Activated CD8-positive, alpha-beta T cell treated with anti-CD3 and anti-CD28 coated beads for 36 hours (primary cell): ENCODE data around the gene GYS2. TPM values are rescaled to one million over a fixed set of nuclear protein-coding genes. Genes with fewer than 3 reads are reported as not detected.

Experiments
- ATAC-seq: fragments of 200-7000 bp; cut with Tn5 transposase; one replicate; pipeline ENCODE4 v1.10.0; 2021; ENCODE audit warnings: mild to moderate bottlenecking, moderate library complexity
- CTCF ChIA-PET: fragments of 350-600 bp; sonication (Branson Sonifier 250); formaldehyde crosslinking; loops from one replicate; lab custom pipeline; 2021; ENCODE audit warnings: antibody characterized with exemption; lab: Charles Lee
- POLR2A ChIA-PET: fragments of 350-600 bp; sonication (Branson Sonifier 250); formaldehyde crosslinking; loops from one replicate; lab custom pipeline; 2021; ENCODE audit warnings: antibody characterized with exemption; lab: Charles Lee
- DNase-seq: peaks from one replicate; pipeline ENCODE4 v3.0.0-alpha.2; 2020
- H3K27ac Mint-ChIP-seq: one replicate; pipeline ENCODE4 v1.8.0; 2021; ENCODE audit warnings: mild to moderate bottlenecking, mixed read lengths
- H3K27me3 Mint-ChIP-seq: one replicate; pipeline ENCODE4 v1.8.0; 2021; ENCODE audit warnings: mixed read lengths
- H3K36me3 Mint-ChIP-seq: one replicate; pipeline ENCODE4 v1.8.0; 2021; ENCODE audit warnings: low read depth, mixed read lengths
- H3K4me1 Mint-ChIP-seq: one replicate; pipeline ENCODE4 v1.8.0; 2021; ENCODE audit warnings: low read depth, mixed read lengths
- H3K4me3 Mint-ChIP-seq: one replicate; pipeline ENCODE4 v1.8.0; 2021; ENCODE audit warnings: mild to moderate bottlenecking, moderate library complexity, mixed read lengths
- H3K9me3 Mint-ChIP-seq: one replicate; pipeline ENCODE4 v1.8.0; 2021; ENCODE audit warnings: mixed read lengths
- intact Hi-C: fragments of 100-400 bp; cut with micrococcal nuclease; formaldehyde crosslinking; loops from one replicate; pipeline ENCODE4 v1.10.0; 2022
- total RNA-seq, 2 experiments: library from RNA; stranded (reverse); gene quantifications; one replicate each; pipeline ENCODE4 v1.2.3, GENCODE V29; 2021
- TF ChIP-seq, protein P1 (sequence below): fragments of 200-600 bp; IDR thresholded peaks from one replicate; pipeline ENCODE4 v1.8.0; 2022; ENCODE audit warnings: antibody characterized with exemption, mild to moderate bottlenecking

The GYS2 gene
- total RNA-seq, 2 experiments from 2014 or later, result not detected

DNA sequence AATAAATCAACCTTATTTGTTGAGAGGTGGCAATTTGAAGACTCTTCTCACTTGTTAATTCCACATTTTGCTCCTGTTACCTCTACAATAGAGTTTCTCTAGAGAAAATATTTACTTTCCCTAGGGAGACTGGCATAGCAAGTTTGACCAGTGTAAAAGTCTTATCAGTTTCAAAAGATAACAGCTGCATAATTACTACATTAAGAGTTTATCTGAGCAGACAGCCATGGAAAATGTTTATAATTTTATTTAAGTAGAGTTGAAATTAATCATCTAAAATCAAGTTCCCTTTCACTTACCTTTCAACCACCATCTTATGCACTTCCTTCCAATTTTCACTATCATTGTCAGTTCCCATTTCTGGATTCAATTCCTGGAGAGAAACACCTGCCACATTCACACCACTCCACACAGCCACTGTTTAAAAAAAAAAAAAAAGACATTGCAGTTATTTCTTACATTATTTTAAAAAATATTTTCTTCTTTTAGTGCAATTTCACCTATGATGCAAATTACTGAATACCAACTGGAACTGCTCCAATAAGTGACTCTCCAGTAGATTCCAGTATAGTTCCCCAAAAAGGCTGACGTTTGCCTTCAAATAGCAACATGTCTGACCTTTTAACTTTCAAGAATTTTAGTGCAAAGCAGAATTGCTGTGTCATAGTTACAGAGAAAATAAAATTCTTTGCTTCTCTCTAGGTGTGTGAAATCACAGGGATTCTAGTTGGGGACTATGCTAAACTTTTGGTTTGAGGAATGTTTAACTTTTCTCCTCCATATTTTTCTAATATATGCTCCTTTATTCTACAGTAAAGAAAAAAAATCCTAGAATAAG is 33.6 kb upstream of the GYS2 start:
- DNase-seq (no peak), ATAC-seq (no peak)
- no peaks in the 10 kb centered on the region for H3K27me3 Mint-ChIP-seq
- TF ChIP-seq, protein P1, sequence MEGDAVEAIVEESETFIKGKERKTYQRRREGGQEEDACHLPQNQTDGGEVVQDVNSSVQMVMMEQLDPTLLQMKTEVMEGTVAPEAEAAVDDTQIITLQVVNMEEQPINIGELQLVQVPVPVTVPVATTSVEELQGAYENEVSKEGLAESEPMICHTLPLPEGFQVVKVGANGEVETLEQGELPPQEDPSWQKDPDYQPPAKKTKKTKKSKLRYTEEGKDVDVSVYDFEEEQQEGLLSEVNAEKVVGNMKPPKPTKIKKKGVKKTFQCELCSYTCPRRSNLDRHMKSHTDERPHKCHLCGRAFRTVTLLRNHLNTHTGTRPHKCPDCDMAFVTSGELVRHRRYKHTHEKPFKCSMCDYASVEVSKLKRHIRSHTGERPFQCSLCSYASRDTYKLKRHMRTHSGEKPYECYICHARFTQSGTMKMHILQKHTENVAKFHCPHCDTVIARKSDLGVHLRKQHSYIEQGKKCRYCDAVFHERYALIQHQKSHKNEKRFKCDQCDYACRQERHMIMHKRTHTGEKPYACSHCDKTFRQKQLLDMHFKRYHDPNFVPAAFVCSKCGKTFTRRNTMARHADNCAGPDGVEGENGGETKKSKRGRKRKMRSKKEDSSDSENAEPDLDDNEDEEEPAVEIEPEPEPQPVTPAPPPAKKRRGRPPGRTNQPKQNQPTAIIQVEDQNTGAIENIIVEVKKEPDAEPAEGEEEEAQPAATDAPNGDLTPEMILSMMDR, result no peak
- H3K36me3 Mint-ChIP-seq, result peaks cover 80% of the 10 kb centered on the region
- intact Hi-C loops, result no loop called here
- no peaks in the 10 kb centered on the region for H3K9me3 Mint-ChIP-seq
- peak overlapping the region; percentile 73 for H3K27ac Mint-ChIP-seq
- ChIA-PET POLR2A (interaction anchor here (2.1 kb wide), 1 partner anchor 11 kb away, joined by 13 read pairs; no protein-coding TSS in a partner anchor), CTCF (no interaction called here)
- no peak overlapping the region for H3K4me3 Mint-ChIP-seq
- peaks cover 50% of the 10 kb centered on the region for H3K4me1 Mint-ChIP-seq

GRCh38 chr12:21634245-21634644 is 29.6 kb upstream of the GYS2 start:
- intact Hi-C loops, result no loop called here

GRCh38 chr12:21631367-21631766 is 26.7 kb upstream of the GYS2 start:
- POLR2A ChIA-PET, result no interaction called here
- H3K4me3 Mint-ChIP-seq, result no peak overlapping the region

More at GRCh38 chr12:21634245-21634644, 29.6 kb upstream of the GYS2 start:
- Mint-ChIP-seq H3K9me3 (no peaks in the 10 kb centered on the region), H3K4me1 (peaks cover 19% of the 10 kb centered on the region), H3K4me3 (no peak overlapping the region), H3K27me3 (no peaks in the 10 kb centered on the region), H3K36me3 (peaks cover 63% of the 10 kb centered on the region), H3K27ac (no peak overlapping the region)
- no peak for DNase-seq
- TF ChIP-seq, protein P1, result no peak
- no peak for ATAC-seq
- ChIA-PET CTCF (interaction anchor here (0.6 to 1.0 kb wide), 3 partner anchors 25 to 442 kb away, joined by 3 to 4 read pairs (median 3); no protein-coding TSS in a partner anchor), POLR2A (no interaction called here)

GRCh38 chr12:21627924-21628323 is 23.3 kb upstream of the GYS2 start:
- Mint-ChIP-seq H3K27ac (no peak overlapping the region), H3K4me3 (no peak overlapping the region), H3K9me3 (peaks cover 9% of the 10 kb centered on the region), H3K4me1 (no peaks in the 10 kb centered on the region), H3K27me3 (no peaks in the 10 kb centered on the region), H3K36me3 (peaks cover 33% of the 10 kb centered on the region)
- CTCF ChIA-PET, result no interaction called here
- TF ChIP-seq, protein P1, result no peak
- POLR2A ChIA-PET, result interaction anchor here (0.9 kb wide), 1 partner anchor 92 kb away, joined by 3 read pairs; no protein-coding TSS in a partner anchor
- DNase-seq (no peak), ATAC-seq (no peak)
- intact Hi-C loops, result no loop called here

More at GRCh38 chr12:21631367-21631766, 26.7 kb upstream of the GYS2 start:
- no peak for DNase-seq
- no peak for ATAC-seq
- CTCF ChIA-PET, result interaction anchor here (1.5 to 2.4 kb wide), 2 partner anchors 11 to 20 kb away, joined by 3 to 5 read pairs; no protein-coding TSS in a partner anchor
- Mint-ChIP-seq H3K27me3 (no peaks in the 10 kb centered on the region), H3K36me3 (peaks cover 48% of the 10 kb centered on the region), H3K9me3 (no peaks in the 10 kb centered on the region), H3K4me1 (peaks cover 3% of the 10 kb centered on the region), H3K27ac (no peak overlapping the region)
- TF ChIP-seq, protein P1, result no peak
- intact Hi-C loops, result no loop called here

DNA sequence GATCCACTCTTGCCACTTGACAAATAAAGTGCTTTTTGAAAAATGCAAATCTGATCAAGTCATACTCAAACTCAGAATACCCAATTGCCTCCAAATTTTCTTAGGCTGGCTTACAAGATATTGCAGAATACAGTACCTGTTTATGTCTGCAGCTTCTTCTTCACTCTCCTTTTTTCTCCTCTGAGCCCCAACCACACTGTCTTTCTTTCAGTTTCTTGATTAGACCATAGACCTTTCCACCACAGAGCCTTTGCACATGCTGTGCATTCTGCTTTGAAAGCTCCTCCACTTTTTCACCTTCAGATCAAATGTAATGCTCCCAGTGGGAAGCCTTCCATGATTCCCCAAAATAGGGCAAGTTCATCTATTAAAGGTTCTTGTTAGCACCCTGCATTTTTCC is 13.9 kb upstream of the GYS2 start:
- peaks cover 12% of the 10 kb centered on the region for H3K36me3 Mint-ChIP-seq
- ChIA-PET CTCF (interaction anchor here (1.3 kb wide), 1 partner anchor 62 kb away, joined by 3 read pairs; no protein-coding TSS in a partner anchor), POLR2A (interaction anchor here (1.7 kb wide), 1 partner anchor 39 kb away, joined by 4 read pairs; the partner anchor contains the start of gene LDHB)
- DNase-seq (peak; percentile 13), ATAC-seq (no peak)
- intact Hi-C loops, result no loop called here
- H3K4me3 Mint-ChIP-seq, result no peak overlapping the region
- H3K9me3 Mint-ChIP-seq, result peaks cover 7% of the 10 kb centered on the region
- H3K27me3 Mint-ChIP-seq, result no peaks in the 10 kb centered on the region
- TF ChIP-seq, protein P1, result no peak
- H3K4me1 Mint-ChIP-seq, result peaks cover 41% of the 10 kb centered on the region
- no peak overlapping the region for H3K27ac Mint-ChIP-seq
